ENCODE measurements around the gene TARBP1.

TARBP1 gene

DNA sequence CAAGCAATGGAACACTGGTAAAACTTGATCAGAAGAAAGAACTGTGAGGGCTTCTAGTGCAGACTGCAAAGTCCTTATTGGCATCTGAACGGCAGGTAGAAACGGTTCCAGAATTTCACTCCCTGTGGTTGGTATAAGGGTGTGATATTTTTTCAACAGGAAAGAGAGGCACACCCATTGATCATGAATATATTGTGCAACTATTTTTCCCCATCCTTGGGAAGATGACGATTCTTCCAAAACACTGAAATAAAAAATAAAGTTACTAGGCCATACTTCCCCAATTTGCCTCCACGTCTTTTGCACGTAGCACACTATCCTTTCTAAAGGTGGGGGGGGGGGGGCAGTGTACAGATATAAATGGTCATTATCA is 49.6 kb downstream of the TARBP1 start:
- Histone ChIP-seq H3K27me3 (ENCODE audit: control insufficient read depth in 1 of 2, insufficient read depth in 2 of 2, low read length in 2 of 2) (no peaks in the 10 kb centered on the region), H3K4me3 (ENCODE audit: low read depth in 1 of 2, low read length in 2 of 2) (no peak overlapping the region), H3K9ac (ENCODE audit: low read length) (no peak overlapping the region), H3K9me3 (ENCODE audit: low read length) (no peaks in the 10 kb centered on the region), H3K36me3 (ENCODE audit: insufficient read depth, low read length) (peaks cover 15% of the 10 kb centered on the region), H3K27ac (ENCODE audit: low read depth, low read length) (no peak overlapping the region), H3K4me1 (ENCODE audit: insufficient read depth, low read length) (no peaks in the 10 kb centered on the region)

GRCh38 chr1:234427950-234428646 is 50.9 kb downstream of the TARBP1 start:
- H3K27ac ChIP-seq (ENCODE audit: low read depth, low read length): no peak overlapping the region

DNA sequence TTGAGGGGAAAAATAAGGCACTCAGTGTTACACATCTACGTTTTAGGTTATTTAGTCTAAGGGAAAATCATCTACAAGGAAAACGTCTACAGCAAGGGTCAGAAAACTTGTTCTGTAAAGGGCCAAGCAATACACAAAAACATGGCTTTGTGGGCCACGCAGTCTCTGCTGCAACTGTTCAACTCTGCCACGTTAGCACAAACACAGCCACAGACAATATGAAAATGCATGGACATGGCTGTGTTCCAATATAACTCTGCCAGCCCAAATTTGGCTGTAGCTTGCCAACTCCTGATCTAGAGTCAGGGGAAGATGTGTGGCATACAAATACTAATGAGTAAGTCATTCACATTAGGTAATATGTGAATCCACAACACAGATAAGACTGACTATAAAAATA is 65.0 kb downstream of the TARBP1 start:
- H3K4me3 ChIP-seq (ENCODE audit: low read depth in 1 of 2, low read length in 2 of 2): no peak overlapping the region
- no peaks in the 10 kb centered on the region for H3K27me3 ChIP-seq (ENCODE audit: control insufficient read depth in 1 of 2, insufficient read depth in 2 of 2, low read length in 2 of 2)
- H3K36me3 ChIP-seq (ENCODE audit: insufficient read depth, low read length): no peaks in the 10 kb centered on the region
- H3K9me3 ChIP-seq (ENCODE audit: low read length): no peaks in the 10 kb centered on the region
- no peak overlapping the region for H3K27ac ChIP-seq (ENCODE audit: low read depth, low read length)
- no peaks in the 10 kb centered on the region for H3K4me1 ChIP-seq (ENCODE audit: insufficient read depth, low read length)
- H3K9ac ChIP-seq (ENCODE audit: low read length): no peak overlapping the region

More at GRCh38 chr1:234427950-234428646, 50.9 kb downstream of the TARBP1 start:
- Histone ChIP-seq H3K9me3 (ENCODE audit: low read length) (no peaks in the 10 kb centered on the region), H3K9ac (ENCODE audit: low read length) (no peak overlapping the region), H3K4me1 (ENCODE audit: insufficient read depth, low read length) (no peaks in the 10 kb centered on the region), H3K36me3 (ENCODE audit: insufficient read depth, low read length) (peaks cover 24% of the 10 kb centered on the region), H3K27me3 (ENCODE audit: control insufficient read depth in 1 of 2, insufficient read depth in 2 of 2, low read length in 2 of 2) (no peaks in the 10 kb centered on the region), H3K4me3 (ENCODE audit: low read depth in 1 of 2, low read length in 2 of 2) (no peak overlapping the region)

GRCh38 chr1:234413485-234413884 is 65.5 kb downstream of the TARBP1 start:
- Histone ChIP-seq H3K4me1 (ENCODE audit: insufficient read depth, low read length) (no peaks in the 10 kb centered on the region), H3K9me3 (ENCODE audit: low read length) (no peaks in the 10 kb centered on the region), H3K9ac (ENCODE audit: low read length) (no peak overlapping the region), H3K36me3 (ENCODE audit: insufficient read depth, low read length) (no peaks in the 10 kb centered on the region), H3K4me3 (ENCODE audit: low read depth in 1 of 2, low read length in 2 of 2) (no peak overlapping the region), H3K27ac (ENCODE audit: low read depth, low read length) (no peak overlapping the region), H3K27me3 (ENCODE audit: control insufficient read depth in 1 of 2, insufficient read depth in 2 of 2, low read length in 2 of 2) (no peaks in the 10 kb centered on the region)

GRCh38 chr1:234412830-234413229 is 66.1 kb downstream of the TARBP1 start:
- Histone ChIP-seq H3K9ac (ENCODE audit: low read length) (no peak overlapping the region), H3K27me3 (ENCODE audit: control insufficient read depth in 1 of 2, insufficient read depth in 2 of 2, low read length in 2 of 2) (no peaks in the 10 kb centered on the region), H3K36me3 (ENCODE audit: insufficient read depth, low read length) (no peaks in the 10 kb centered on the region), H3K4me3 (ENCODE audit: low read depth in 1 of 2, low read length in 2 of 2) (no peak overlapping the region), H3K27ac (ENCODE audit: low read depth, low read length) (no peak overlapping the region), H3K4me1 (ENCODE audit: insufficient read depth, low read length) (no peaks in the 10 kb centered on the region), H3K9me3 (ENCODE audit: low read length) (no peaks in the 10 kb centered on the region)

- H3K4me1 ChIP-seq (ENCODE audit: insufficient read depth, low read length): no peaks in the 10 kb centered on the region
- no peak overlapping the region for H3K9ac ChIP-seq (ENCODE audit: low read length)
- H3K27me3 ChIP-seq (ENCODE audit: control insufficient read depth in 1 of 2, insufficient read depth in 2 of 2, low read length in 2 of 2): no peaks in the 10 kb centered on the region
- H3K4me3 ChIP-seq (ENCODE audit: low read depth in 1 of 2, low read length in 2 of 2): no peak overlapping the region
- no peak overlapping the region for H3K27ac ChIP-seq (ENCODE audit: low read depth, low read length)
- H3K9me3 ChIP-seq (ENCODE audit: low read length): no peaks in the 10 kb centered on the region
- H3K36me3 ChIP-seq (ENCODE audit: insufficient read depth, low read length): no peaks in the 10 kb centered on the region
Measured at GRCh38 chr1:234409328-234409727, 69.7 kb downstream of the TARBP1 start.

GRCh38 chr1:234408757-234409156 is 70.2 kb downstream of the TARBP1 start:
- H3K36me3 ChIP-seq (ENCODE audit: insufficient read depth, low read length): no peaks in the 10 kb centered on the region
- no peaks in the 10 kb centered on the region for H3K27me3 ChIP-seq (ENCODE audit: control insufficient read depth in 1 of 2, insufficient read depth in 2 of 2, low read length in 2 of 2)
- no peaks in the 10 kb centered on the region for H3K4me1 ChIP-seq (ENCODE audit: insufficient read depth, low read length)
- no peak overlapping the region for H3K9ac ChIP-seq (ENCODE audit: low read length)
- H3K9me3 ChIP-seq (ENCODE audit: low read length): no peaks in the 10 kb centered on the region
- H3K4me3 ChIP-seq (ENCODE audit: low read depth in 1 of 2, low read length in 2 of 2): no peak overlapping the region
- H3K27ac ChIP-seq (ENCODE audit: low read depth, low read length): no peak overlapping the region

GRCh38 chr1:234406871-234407270 is 72.1 kb downstream of the TARBP1 start:
- Histone ChIP-seq H3K9me3 (ENCODE audit: low read length) (no peaks in the 10 kb centered on the region), H3K27me3 (ENCODE audit: control insufficient read depth in 1 of 2, insufficient read depth in 2 of 2, low read length in 2 of 2) (no peaks in the 10 kb centered on the region), H3K9ac (ENCODE audit: low read length) (no peak overlapping the region)

GRCh38 chr1:234405676-234406075 is 73.3 kb downstream of the TARBP1 start:
- Histone ChIP-seq H3K9ac (ENCODE audit: low read length) (no peak overlapping the region), H3K36me3 (ENCODE audit: insufficient read depth, low read length) (no peaks in the 10 kb centered on the region), H3K9me3 (ENCODE audit: low read length) (no peaks in the 10 kb centered on the region), H3K27me3 (ENCODE audit: control insufficient read depth in 1 of 2, insufficient read depth in 2 of 2, low read length in 2 of 2) (no peaks in the 10 kb centered on the region), H3K4me1 (ENCODE audit: insufficient read depth, low read length) (no peaks in the 10 kb centered on the region), H3K4me3 (ENCODE audit: low read depth in 1 of 2, low read length in 2 of 2) (no peak overlapping the region), H3K27ac (ENCODE audit: low read depth, low read length) (no peak overlapping the region)

More at GRCh38 chr1:234406871-234407270, 72.1 kb downstream of the TARBP1 start:
- no peak overlapping the region for H3K27ac ChIP-seq (ENCODE audit: low read depth, low read length)
- no peaks in the 10 kb centered on the region for H3K36me3 ChIP-seq (ENCODE audit: insufficient read depth, low read length)
- H3K4me1 ChIP-seq (ENCODE audit: insufficient read depth, low read length): no peaks in the 10 kb centered on the region
- no peak overlapping the region for H3K4me3 ChIP-seq (ENCODE audit: low read depth in 1 of 2, low read length in 2 of 2)

GRCh38 chr1:234402939-234403338 is 76.0 kb downstream of the TARBP1 start:
- H3K36me3 ChIP-seq (ENCODE audit: insufficient read depth, low read length): no peaks in the 10 kb centered on the region
- no peaks in the 10 kb centered on the region for H3K4me1 ChIP-seq (ENCODE audit: insufficient read depth, low read length)
- H3K9ac ChIP-seq (ENCODE audit: low read length): no peak overlapping the region
- no peak overlapping the region for H3K4me3 ChIP-seq (ENCODE audit: low read depth in 1 of 2, low read length in 2 of 2)
- no peaks in the 10 kb centered on the region for H3K9me3 ChIP-seq (ENCODE audit: low read length)
- H3K27me3 ChIP-seq (ENCODE audit: control insufficient read depth in 1 of 2, insufficient read depth in 2 of 2, low read length in 2 of 2): no peaks in the 10 kb centered on the region
- no peak overlapping the region for H3K27ac ChIP-seq (ENCODE audit: low read depth, low read length)

DNA sequence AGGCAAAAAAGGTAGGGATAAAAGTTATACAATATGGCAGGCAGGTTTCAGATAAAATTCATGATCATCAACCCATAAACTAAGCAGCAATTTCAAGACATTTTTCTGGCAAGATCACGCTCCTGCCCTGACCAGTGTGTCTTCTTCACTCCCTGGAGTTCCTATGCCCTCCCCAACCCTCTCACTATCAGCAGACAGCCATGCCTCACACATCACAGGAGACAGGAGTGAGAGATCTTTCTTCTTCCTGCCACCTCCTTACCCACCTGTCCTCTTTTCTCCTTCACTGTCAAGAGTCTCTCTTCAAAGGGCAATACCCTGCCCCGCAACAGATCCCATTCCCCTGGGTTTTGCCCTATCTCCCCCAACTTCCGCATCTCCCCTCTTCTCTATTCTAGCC is 77.3 kb downstream of the TARBP1 start:
- no peak overlapping the region for H3K27ac ChIP-seq (ENCODE audit: low read depth, low read length)
- no peaks in the 10 kb centered on the region for H3K4me1 ChIP-seq (ENCODE audit: insufficient read depth, low read length)

GRCh38 chr1:234400773-234401172 is 78.2 kb downstream of the TARBP1 start:
- Histone ChIP-seq H3K9me3 (ENCODE audit: low read length) (no peaks in the 10 kb centered on the region), H3K9ac (ENCODE audit: low read length) (no peak overlapping the region), H3K4me1 (ENCODE audit: insufficient read depth, low read length) (no peaks in the 10 kb centered on the region), H3K4me3 (ENCODE audit: low read depth in 1 of 2, low read length in 2 of 2) (no peak overlapping the region), H3K36me3 (ENCODE audit: insufficient read depth, low read length) (no peaks in the 10 kb centered on the region), H3K27me3 (ENCODE audit: control insufficient read depth in 1 of 2, insufficient read depth in 2 of 2, low read length in 2 of 2) (no peaks in the 10 kb centered on the region), H3K27ac (ENCODE audit: low read depth, low read length) (no peak overlapping the region)

More for the DNA sequence above, 77.3 kb downstream of the TARBP1 start:
- H3K4me3 ChIP-seq (ENCODE audit: low read depth in 1 of 2, low read length in 2 of 2): no peak overlapping the region
- no peaks in the 10 kb centered on the region for H3K9me3 ChIP-seq (ENCODE audit: low read length)
- no peak overlapping the region for H3K9ac ChIP-seq (ENCODE audit: low read length)
- no peaks in the 10 kb centered on the region for H3K36me3 ChIP-seq (ENCODE audit: insufficient read depth, low read length)
- no peaks in the 10 kb centered on the region for H3K27me3 ChIP-seq (ENCODE audit: control insufficient read depth in 1 of 2, insufficient read depth in 2 of 2, low read length in 2 of 2)

Data from muscle layer of colon (tissue), 2 donors.